ENCODE results near the gene TAS2R43.
"Not testable (repeated sequence)": the region's sequence is repeated elsewhere in the genome, so short reads cannot be mapped to it uniquely, and the experiment has no call there.

The TAS2R43 gene

GRCh38 chr12:11059784-11060183, 32.3 kb downstream of the TAS2R43 start:
- no peak for DNase-seq (ENCODE audit: low spot score)

- DNase-seq (ENCODE audit: low spot score), result no peak
These were observed 33.1 kb downstream of the TAS2R43 start for GRCh38 chr12:11059041-11059440.

GRCh38 chr12:11055306-11055705, 36.8 kb downstream of the TAS2R43 start:
- DNase-seq (ENCODE audit: low spot score), result no peak

- DNase-seq (ENCODE audit: low spot score), result not testable (repeated sequence)
These were observed 42.1 kb downstream of the TAS2R43 start for GRCh38 chr12:11049806-11050531.

- DNase-seq (ENCODE audit: low spot score), result not testable (repeated sequence)
These were observed 50.7 kb downstream of the TAS2R43 start for GRCh38 chr12:11041366-11041765.

All from hepatic stellate cell (primary cell).